WTC11 (cell line): ENCODE results near the gene HCRT. TPM values are rescaled to one million over a fixed set of nuclear protein-coding genes. Genes with fewer than 3 reads are reported as not detected.
A peak's percentile ranks its signal among the peaks of the same experiment; 100 is the strongest.
"Not testable (repeated sequence)": the region's sequence is repeated elsewhere in the genome, so short reads cannot be mapped to it uniquely, and the experiment has no call there.

Experiments
- ATAC-seq: fragments of 200-7000 bp; cut with Tn5 transposase; 2 replicates; pipeline ENCODE4 v1.10.0; 2021; ENCODE audit warnings: mild to moderate bottlenecking, moderate library complexity
- CTCF ChIA-PET: fragments of 300-600 bp; sonication (Branson Sonifier 250); formaldehyde crosslinking; loops from one replicate; lab custom pipeline; 2021; ENCODE audit warnings: antibody characterized with exemption; lab: Charles Lee
- POLR2A ChIA-PET: fragments of 350-600 bp; sonication (Branson Sonifier 250); formaldehyde crosslinking; loops from one replicate; lab custom pipeline; 2021; ENCODE audit warnings: antibody characterized with exemption; lab: Charles Lee
- DNase-seq: peaks from one replicate; pipeline ENCODE4 v3.0.0; 2021; ENCODE audit warnings: low spot score
- H3K27ac Mint-ChIP-seq: 2 replicates; pipeline ENCODE4 v1.8.0; 2021; ENCODE audit warnings: mixed read lengths
- H3K27me3 Mint-ChIP-seq: 2 replicates; pipeline ENCODE4 v1.8.0; 2021; ENCODE audit warnings: low read depth, mild to moderate bottlenecking, moderate library complexity, mixed read lengths
- H3K36me3 Mint-ChIP-seq: 2 replicates; pipeline ENCODE4 v1.8.0; 2021; ENCODE audit warnings: mixed read lengths
- H3K4me1 Mint-ChIP-seq: 2 replicates; pipeline ENCODE4 v1.8.0; 2022; ENCODE audit warnings: mixed read lengths
- H3K4me3 Mint-ChIP-seq: 2 replicates; pipeline ENCODE4 v1.8.0; 2021; ENCODE audit warnings: mild to moderate bottlenecking, moderate library complexity, mixed read lengths
- H3K9me3 Mint-ChIP-seq: 2 replicates; pipeline ENCODE4 v1.8.0; 2021; ENCODE audit warnings: mixed read lengths
- FOXJ3 ChIP-seq: sonication (generic); formaldehyde crosslinking; IDR thresholded peaks from 2 replicates; pipeline ENCODE4 v1.9.0; 2021; ENCODE audit warnings: missing genetic modification reagents, mild to moderate bottlenecking, borderline replicate concordance
- FOXP1 ChIP-seq: sonication (generic); formaldehyde crosslinking; IDR thresholded peaks from 2 replicates; pipeline ENCODE4 v1.8.0; 2022; ENCODE audit warnings: missing genetic modification reagents, mild to moderate bottlenecking, moderate library complexity, borderline replicate concordance
- GABPB1 ChIP-seq: sonication (generic); formaldehyde crosslinking; IDR thresholded peaks from 2 replicates; pipeline ENCODE4 v1.8.1; 2023; ENCODE audit warnings: mild to moderate bottlenecking, missing genetic modification reagents
- IRF2 ChIP-seq: sonication (generic); formaldehyde crosslinking; IDR thresholded peaks from 2 replicates; pipeline ENCODE4 v1.8.0; 2022; ENCODE audit warnings: low read depth, missing genetic modification reagents, borderline replicate concordance
- JUN ChIP-seq: sonication (generic); formaldehyde crosslinking; IDR thresholded peaks from 2 replicates; pipeline ENCODE4 v1.8.0; 2023; ENCODE audit warnings: mild to moderate bottlenecking, missing genetic modification reagents
- KAT7 ChIP-seq: sonication (generic); formaldehyde crosslinking; IDR thresholded peaks from 2 replicates; pipeline ENCODE4 v1.8.1; 2023; ENCODE audit warnings: missing genetic modification reagents, mild to moderate bottlenecking, borderline replicate concordance
- MYBL2 ChIP-seq: sonication (generic); formaldehyde crosslinking; IDR thresholded peaks from 2 replicates; pipeline ENCODE4 v1.8.1; 2023; ENCODE audit warnings: mild to moderate bottlenecking, moderate library complexity, missing genetic modification reagents
- RELA ChIP-seq: sonication (generic); formaldehyde crosslinking; IDR thresholded peaks from 2 replicates; pipeline ENCODE4 v1.8.1; 2022; ENCODE audit warnings: missing genetic modification reagents, mild to moderate bottlenecking, borderline replicate concordance
- ZNF138 ChIP-seq: sonication (generic); formaldehyde crosslinking; conservative IDR thresholded peaks from 2 replicates; pipeline ENCODE4 v1.8.1; 2022; ENCODE audit warnings: mild to moderate bottlenecking, moderate library complexity, missing genetic modification reagents
- ZNF396 ChIP-seq: fragments of 250-450 bp; sonication (Bioruptor Pico); IDR thresholded peaks from 2 replicates; pipeline ENCODE4 v1.8.0; 2021; ENCODE audit warnings: mild to moderate bottlenecking, moderate library complexity, borderline replicate concordance
- ZNF416 ChIP-seq: fragments of 250-450 bp; sonication (Bioruptor Pico); IDR thresholded peaks from 2 replicates; pipeline ENCODE4 v1.9.0; 2021; ENCODE audit warnings: mild to moderate bottlenecking, inconsistent platforms
- total RNA-seq: library from RNA; stranded (reverse); gene quantifications from 3 replicates; pipeline ENCODE4 v1.2.3, GENCODE V29; 2021
- TF ChIP-seq, protein P1 (sequence below): sonication (generic); formaldehyde crosslinking; IDR thresholded peaks from 2 replicates; pipeline ENCODE4 v1.8.1; 2022; ENCODE audit warnings: mild to moderate bottlenecking, moderate library complexity, missing genetic modification reagents
- TF ChIP-seq, protein P2 (sequence below): sonication (generic); formaldehyde crosslinking; IDR thresholded peaks from 2 replicates; pipeline ENCODE4 v1.8.1; 2023; ENCODE audit warnings: mild to moderate bottlenecking, missing genetic modification reagents
- TF ChIP-seq, protein P3 (sequence below): sonication (generic); formaldehyde crosslinking; IDR thresholded peaks from 2 replicates; pipeline ENCODE4 v1.8.1; 2022; ENCODE audit warnings: low read depth, mild to moderate bottlenecking, moderate library complexity, missing genetic modification reagents, borderline replicate concordance
- TF ChIP-seq, protein P4 (sequence below): fragments of 200-600 bp; IDR thresholded peaks from 2 replicates; pipeline ENCODE4 v1.8.0; 2022; ENCODE audit warnings: antibody characterized with exemption
- TF ChIP-seq, protein P5 (sequence below): sonication (generic); formaldehyde crosslinking; IDR thresholded peaks from 2 replicates; pipeline ENCODE4 v1.8.0; 2023; ENCODE audit warnings: mild to moderate bottlenecking, missing genetic modification reagents
- TF ChIP-seq, protein P6 (sequence below): sonication (generic); formaldehyde crosslinking; IDR thresholded peaks from 2 replicates; pipeline ENCODE4 v1.8.1; 2023; ENCODE audit warnings: mild to moderate bottlenecking, moderate library complexity, missing genetic modification reagents

HCRT gene
- total RNA-seq, 1 experiment from 2014 or later = not detected

DNA sequence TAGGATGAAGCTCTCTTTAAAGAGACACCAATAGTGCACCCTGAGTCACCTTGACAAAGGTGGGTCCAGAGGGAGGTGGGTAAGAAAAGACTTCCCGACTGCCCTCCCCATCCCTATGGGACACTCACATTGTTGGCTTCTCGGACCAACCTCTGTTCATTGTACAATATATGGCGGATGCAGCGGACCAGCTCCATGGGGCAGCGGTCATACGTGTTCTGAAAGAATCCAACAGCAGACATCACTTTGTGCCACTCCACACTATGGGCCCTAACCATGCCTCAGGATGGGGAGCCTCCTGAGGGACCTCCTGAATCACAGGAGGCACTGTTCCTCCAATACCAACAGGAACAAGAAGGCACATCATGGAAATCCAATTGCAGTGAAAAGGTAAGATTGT, 39.4 kb upstream of the HCRT start (continued):
- TF ChIP-seq, protein P1, sequence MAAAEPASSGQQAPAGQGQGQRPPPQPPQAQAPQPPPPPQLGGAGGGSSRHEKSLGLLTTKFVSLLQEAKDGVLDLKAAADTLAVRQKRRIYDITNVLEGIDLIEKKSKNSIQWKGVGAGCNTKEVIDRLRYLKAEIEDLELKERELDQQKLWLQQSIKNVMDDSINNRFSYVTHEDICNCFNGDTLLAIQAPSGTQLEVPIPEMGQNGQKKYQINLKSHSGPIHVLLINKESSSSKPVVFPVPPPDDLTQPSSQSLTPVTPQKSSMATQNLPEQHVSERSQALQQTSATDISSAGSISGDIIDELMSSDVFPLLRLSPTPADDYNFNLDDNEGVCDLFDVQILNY (CRISPR knock-in tag) = no peak
- TF ChIP-seq ZNF396 (CRISPR knock-in tag) (no peak), FOXJ3 (CRISPR knock-in tag) (no peak), RELA (CRISPR knock-in tag) (no peak), MYBL2 (CRISPR knock-in tag) (no peak)
- TF ChIP-seq, protein P2, sequence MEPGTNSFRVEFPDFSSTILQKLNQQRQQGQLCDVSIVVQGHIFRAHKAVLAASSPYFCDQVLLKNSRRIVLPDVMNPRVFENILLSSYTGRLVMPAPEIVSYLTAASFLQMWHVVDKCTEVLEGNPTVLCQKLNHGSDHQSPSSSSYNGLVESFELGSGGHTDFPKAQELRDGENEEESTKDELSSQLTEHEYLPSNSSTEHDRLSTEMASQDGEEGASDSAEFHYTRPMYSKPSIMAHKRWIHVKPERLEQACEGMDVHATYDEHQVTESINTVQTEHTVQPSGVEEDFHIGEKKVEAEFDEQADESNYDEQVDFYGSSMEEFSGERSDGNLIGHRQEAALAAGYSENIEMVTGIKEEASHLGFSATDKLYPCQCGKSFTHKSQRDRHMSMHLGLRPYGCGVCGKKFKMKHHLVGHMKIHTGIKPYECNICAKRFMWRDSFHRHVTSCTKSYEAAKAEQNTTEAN (CRISPR knock-in tag) = no peak
- TF ChIP-seq, protein P3, sequence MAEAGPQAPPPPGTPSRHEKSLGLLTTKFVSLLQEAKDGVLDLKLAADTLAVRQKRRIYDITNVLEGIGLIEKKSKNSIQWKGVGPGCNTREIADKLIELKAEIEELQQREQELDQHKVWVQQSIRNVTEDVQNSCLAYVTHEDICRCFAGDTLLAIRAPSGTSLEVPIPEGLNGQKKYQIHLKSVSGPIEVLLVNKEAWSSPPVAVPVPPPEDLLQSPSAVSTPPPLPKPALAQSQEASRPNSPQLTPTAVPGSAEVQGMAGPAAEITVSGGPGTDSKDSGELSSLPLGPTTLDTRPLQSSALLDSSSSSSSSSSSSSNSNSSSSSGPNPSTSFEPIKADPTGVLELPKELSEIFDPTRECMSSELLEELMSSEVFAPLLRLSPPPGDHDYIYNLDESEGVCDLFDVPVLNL (CRISPR knock-in tag) = no peak

DNA sequence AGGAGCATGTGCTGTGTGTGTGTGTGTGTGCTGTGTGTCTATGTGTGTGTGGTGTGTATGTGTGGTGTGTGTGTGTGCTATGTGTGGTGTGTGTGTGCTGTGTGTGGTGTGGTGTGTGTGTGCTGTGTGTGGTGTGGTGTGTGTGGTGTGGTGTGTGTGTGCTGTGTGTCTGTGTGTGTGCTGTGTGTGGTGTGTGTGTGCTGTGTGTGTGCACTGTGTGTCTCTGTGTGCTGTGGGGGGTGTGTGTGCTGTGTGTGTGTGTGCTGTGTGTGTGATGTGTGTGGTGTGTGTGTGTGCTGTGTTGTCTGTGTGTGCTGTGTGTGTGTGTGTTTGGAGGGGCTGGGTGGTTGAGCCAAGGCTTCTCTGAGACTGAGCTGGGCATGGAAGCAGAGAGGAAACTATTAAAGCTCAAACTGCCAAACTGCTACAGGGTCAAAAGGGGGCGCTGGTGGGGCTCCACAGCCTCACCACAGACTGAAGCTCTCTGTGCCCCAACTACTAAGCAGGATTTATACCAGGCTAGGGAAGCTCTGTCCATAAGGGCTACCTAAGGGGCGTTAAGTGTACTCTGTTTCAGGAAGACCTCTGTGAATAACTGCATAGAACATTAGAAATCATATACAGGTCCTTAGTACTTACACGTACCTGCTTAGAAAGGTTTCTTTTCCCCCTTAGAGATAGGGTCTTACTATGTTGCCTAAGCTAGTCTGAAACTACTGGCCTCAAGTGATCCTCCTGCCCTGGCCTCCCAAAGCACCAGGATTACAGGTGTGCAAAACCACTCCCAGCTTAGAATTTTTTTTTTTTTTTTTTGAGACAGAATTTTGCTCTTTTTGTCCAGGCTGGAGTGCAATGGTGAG, 36.9 kb upstream of the HCRT start:
- CTCF ChIA-PET = interaction anchor here (0.6 to 2.5 kb wide), 96 partner anchors 10 to 487 kb away, joined by 3 to 69 read pairs (median 5); partner anchors contain the start of genes CAVIN1, GHDC, HCRT and HSPB9
- TF ChIP-seq GABPB1 (CRISPR knock-in tag) = 0 out of 2 replicates have a peak, but pooled peaks have one; percentile 27
- TF ChIP-seq, protein P4, sequence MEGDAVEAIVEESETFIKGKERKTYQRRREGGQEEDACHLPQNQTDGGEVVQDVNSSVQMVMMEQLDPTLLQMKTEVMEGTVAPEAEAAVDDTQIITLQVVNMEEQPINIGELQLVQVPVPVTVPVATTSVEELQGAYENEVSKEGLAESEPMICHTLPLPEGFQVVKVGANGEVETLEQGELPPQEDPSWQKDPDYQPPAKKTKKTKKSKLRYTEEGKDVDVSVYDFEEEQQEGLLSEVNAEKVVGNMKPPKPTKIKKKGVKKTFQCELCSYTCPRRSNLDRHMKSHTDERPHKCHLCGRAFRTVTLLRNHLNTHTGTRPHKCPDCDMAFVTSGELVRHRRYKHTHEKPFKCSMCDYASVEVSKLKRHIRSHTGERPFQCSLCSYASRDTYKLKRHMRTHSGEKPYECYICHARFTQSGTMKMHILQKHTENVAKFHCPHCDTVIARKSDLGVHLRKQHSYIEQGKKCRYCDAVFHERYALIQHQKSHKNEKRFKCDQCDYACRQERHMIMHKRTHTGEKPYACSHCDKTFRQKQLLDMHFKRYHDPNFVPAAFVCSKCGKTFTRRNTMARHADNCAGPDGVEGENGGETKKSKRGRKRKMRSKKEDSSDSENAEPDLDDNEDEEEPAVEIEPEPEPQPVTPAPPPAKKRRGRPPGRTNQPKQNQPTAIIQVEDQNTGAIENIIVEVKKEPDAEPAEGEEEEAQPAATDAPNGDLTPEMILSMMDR = peak; percentile 59; the same call in 1 of the 2 replicates
- no peak for TF ChIP-seq IRF2
- POLR2A ChIA-PET = interaction anchor here (1.1 to 1.5 kb wide), 3 partner anchors 54 to 200 kb away, joined by 3 to 4 read pairs (median 4); no protein-coding TSS in a partner anchor
- peaks cover 25% of the 10 kb centered on the region for H3K36me3 Mint-ChIP-seq
- no peak overlapping the region for H3K4me3 Mint-ChIP-seq
- no peak overlapping the region for H3K27ac Mint-ChIP-seq
- no peaks in the 10 kb centered on the region for H3K4me1 Mint-ChIP-seq
- ATAC-seq (peak; percentile 93), DNase-seq (peak; percentile 61)
- H3K27me3 Mint-ChIP-seq = no peaks in the 10 kb centered on the region
- H3K9me3 Mint-ChIP-seq = no peaks in the 10 kb centered on the region

DNA sequence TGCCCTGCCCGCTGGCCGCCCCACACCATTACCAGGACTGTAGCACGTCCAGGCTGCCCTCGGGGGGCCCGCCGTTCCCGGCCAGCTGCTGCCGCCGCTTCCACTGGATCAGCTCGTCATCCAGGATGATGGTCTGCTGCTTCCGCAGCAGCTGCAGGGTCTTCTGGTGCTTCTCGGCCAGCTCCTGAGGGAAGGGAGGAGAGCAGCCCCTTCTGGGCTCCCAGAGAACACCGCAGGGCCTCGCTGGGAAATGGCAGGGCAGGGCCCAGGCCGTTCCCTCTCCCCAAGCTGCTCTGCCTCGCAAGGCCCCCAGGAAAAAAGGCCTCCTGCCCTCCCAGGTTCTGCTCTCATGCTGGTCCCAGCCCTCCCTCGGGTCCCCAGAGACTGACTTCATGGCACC, 34.0 kb upstream of the HCRT start:
- H3K4me1 Mint-ChIP-seq, H3K4me3 Mint-ChIP-seq, H3K27ac Mint-ChIP-seq, DNase-seq, H3K9me3 Mint-ChIP-seq, POLR2A ChIA-PET, CTCF ChIA-PET, H3K27me3 Mint-ChIP-seq: not testable (repeated sequence)
- peaks cover 34% of the 10 kb centered on the region for H3K36me3 Mint-ChIP-seq
- peak; percentile 35; the same call in 1 of the 2 replicates for ATAC-seq

DNA sequence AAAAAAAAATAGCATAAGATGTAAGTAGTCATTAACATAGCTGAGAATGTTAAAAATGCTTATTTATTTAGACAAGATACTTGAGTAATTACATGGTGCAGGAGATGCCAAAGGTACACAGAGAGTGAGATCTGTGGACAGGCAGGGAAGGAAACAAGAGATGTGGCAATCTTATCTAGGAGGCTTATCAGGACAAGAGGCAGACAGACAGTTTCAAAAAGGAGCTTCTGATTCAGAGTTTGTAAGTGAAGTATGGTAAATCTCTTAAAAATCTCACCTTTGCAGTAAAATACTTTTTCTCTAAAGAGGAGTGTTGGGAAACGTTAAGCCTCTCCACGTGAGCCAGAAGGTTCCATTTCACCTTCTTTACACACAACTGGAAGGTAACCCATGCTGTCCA, 28.9 kb upstream of the HCRT start:
- H3K4me3 Mint-ChIP-seq = no peak overlapping the region
- H3K36me3 Mint-ChIP-seq = peaks cover 46% of the 10 kb centered on the region
- no peak for ATAC-seq
- H3K9me3 Mint-ChIP-seq = no peaks in the 10 kb centered on the region
- H3K4me1 Mint-ChIP-seq = no peaks in the 10 kb centered on the region
- no peak for DNase-seq
- POLR2A ChIA-PET = no interaction called here
- H3K27ac Mint-ChIP-seq = no peak overlapping the region
- no peaks in the 10 kb centered on the region for H3K27me3 Mint-ChIP-seq
- CTCF ChIA-PET = interaction anchor here (1.2 to 3.3 kb wide), 2 partner anchors 8 to 20 kb away, joined by 3 to 21 read pairs; partner anchors contain the start of gene GHDC
- TF ChIP-seq KAT7 (CRISPR knock-in tag) (no peak), ZNF416 (no peak), ZNF138 (CRISPR knock-in tag) (no peak), JUN (CRISPR knock-in tag) (no peak), FOXP1 (CRISPR knock-in tag) (no peak)
- TF ChIP-seq, protein P5, sequence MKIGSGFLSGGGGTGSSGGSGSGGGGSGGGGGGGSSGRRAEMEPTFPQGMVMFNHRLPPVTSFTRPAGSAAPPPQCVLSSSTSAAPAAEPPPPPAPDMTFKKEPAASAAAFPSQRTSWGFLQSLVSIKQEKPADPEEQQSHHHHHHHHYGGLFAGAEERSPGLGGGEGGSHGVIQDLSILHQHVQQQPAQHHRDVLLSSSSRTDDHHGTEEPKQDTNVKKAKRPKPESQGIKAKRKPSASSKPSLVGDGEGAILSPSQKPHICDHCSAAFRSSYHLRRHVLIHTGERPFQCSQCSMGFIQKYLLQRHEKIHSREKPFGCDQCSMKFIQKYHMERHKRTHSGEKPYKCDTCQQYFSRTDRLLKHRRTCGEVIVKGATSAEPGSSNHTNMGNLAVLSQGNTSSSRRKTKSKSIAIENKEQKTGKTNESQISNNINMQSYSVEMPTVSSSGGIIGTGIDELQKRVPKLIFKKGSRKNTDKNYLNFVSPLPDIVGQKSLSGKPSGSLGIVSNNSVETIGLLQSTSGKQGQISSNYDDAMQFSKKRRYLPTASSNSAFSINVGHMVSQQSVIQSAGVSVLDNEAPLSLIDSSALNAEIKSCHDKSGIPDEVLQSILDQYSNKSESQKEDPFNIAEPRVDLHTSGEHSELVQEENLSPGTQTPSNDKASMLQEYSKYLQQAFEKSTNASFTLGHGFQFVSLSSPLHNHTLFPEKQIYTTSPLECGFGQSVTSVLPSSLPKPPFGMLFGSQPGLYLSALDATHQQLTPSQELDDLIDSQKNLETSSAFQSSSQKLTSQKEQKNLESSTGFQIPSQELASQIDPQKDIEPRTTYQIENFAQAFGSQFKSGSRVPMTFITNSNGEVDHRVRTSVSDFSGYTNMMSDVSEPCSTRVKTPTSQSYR (CRISPR knock-in tag) = no peak
- TF ChIP-seq, protein P2 (CRISPR knock-in tag) = no peak
- TF ChIP-seq, protein P6, sequence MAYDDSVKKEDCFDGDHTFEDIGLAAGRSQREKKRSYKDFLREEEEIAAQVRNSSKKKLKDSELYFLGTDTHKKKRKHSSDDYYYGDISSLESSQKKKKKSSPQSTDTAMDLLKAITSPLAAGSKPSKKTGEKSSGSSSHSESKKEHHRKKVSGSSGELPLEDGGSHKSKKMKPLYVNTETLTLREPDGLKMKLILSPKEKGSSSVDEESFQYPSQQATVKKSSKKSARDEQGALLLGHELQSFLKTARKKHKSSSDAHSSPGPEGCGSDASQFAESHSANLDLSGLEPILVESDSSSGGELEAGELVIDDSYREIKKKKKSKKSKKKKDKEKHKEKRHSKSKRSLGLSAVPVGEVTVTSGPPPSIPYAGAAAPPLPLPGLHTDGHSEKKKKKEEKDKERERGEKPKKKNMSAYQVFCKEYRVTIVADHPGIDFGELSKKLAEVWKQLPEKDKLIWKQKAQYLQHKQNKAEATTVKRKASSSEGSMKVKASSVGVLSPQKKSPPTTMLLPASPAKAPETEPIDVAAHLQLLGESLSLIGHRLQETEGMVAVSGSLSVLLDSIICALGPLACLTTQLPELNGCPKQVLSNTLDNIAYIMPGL (CRISPR knock-in tag) = no peak
